Effector memory CD4-positive, alpha-beta T cell (primary cell): ENCODE data around the gene CBX2.
A peak's percentile ranks its signal among the peaks of the same experiment; 100 is the strongest.

Experiments
- DNase-seq, 3 donors: peaks; one replicate each; pipeline ENCODE4 v3.0.0-alpha.2; 2020
- H3K27ac ChIP-seq: 2 replicates; pipeline ENCODE4 v1.7.0; 2013; ENCODE audit warnings: mild to moderate bottlenecking, low read length, moderate library complexity; ENCODE audit not compliant: insufficient read depth, poor library complexity, severe bottlenecking
- H3K27me3 ChIP-seq: replicated peaks from 2 replicates; pipeline ENCODE4 v1.7.0; 2013; ENCODE audit warnings: mild to moderate bottlenecking, low read length; ENCODE audit not compliant: insufficient read depth, control insufficient read depth, poor library complexity, severe bottlenecking
- H3K36me3 ChIP-seq: 2 replicates; pipeline ENCODE4 v1.7.0; 2013; ENCODE audit warnings: mild to moderate bottlenecking, low read length, moderate library complexity; ENCODE audit not compliant: control insufficient read depth, insufficient read depth
- H3K4me1 ChIP-seq: 2 replicates; pipeline ENCODE4 v1.7.0; 2013; ENCODE audit warnings: low read length, mild to moderate bottlenecking; ENCODE audit not compliant: control insufficient read depth, insufficient read depth, poor library complexity, severe bottlenecking
- H3K4me3 ChIP-seq: 2 replicates; pipeline ENCODE4 v1.7.0; 2013; ENCODE audit warnings: low read length, low read depth, mild to moderate bottlenecking; ENCODE audit not compliant: insufficient read depth, poor library complexity, severe bottlenecking
- H3K9me3 ChIP-seq: 2 replicates; pipeline ENCODE4 v1.7.0; 2013; ENCODE audit warnings: mild to moderate bottlenecking, low read length, moderate library complexity; ENCODE audit not compliant: control insufficient read depth

Gene CBX2

GRCh38 chr17:79806863-79807720, 29.1 kb downstream of the CBX2 start:
- Histone ChIP-seq H3K9me3 (no peaks in the 10 kb centered on the region), H3K36me3 (no peaks in the 10 kb centered on the region), H3K27ac (no peak overlapping the region), H3K27me3 (peaks cover 91% of the 10 kb centered on the region), H3K4me3 (no peak overlapping the region), H3K4me1 (peaks cover 39% of the 10 kb centered on the region)
- no peak for DNase-seq

- H3K4me1 ChIP-seq: peaks cover 44% of the 10 kb centered on the region
- no peaks in the 10 kb centered on the region for H3K9me3 ChIP-seq
- H3K36me3 ChIP-seq: no peaks in the 10 kb centered on the region
- H3K27ac ChIP-seq: no peak overlapping the region
- no peak overlapping the region for H3K4me3 ChIP-seq
- peaks cover 85% of the 10 kb centered on the region for H3K27me3 ChIP-seq
- DNase-seq: no peak
Observed at GRCh38 chr17:79808763-79809529, 31.0 kb downstream of the CBX2 start.

- Histone ChIP-seq H3K4me3 (no peak overlapping the region), H3K9me3 (no peaks in the 10 kb centered on the region), H3K27me3 (peaks cover 85% of the 10 kb centered on the region), H3K27ac (no peak overlapping the region), H3K36me3 (no peaks in the 10 kb centered on the region), H3K4me1 (peaks cover 43% of the 10 kb centered on the region)
- DNase-seq: no peak
Observed at GRCh38 chr17:79809530-79810129, 31.7 kb downstream of the CBX2 start.

- Histone ChIP-seq H3K27me3 (peaks cover 85% of the 10 kb centered on the region), H3K36me3 (no peaks in the 10 kb centered on the region), H3K4me3 (no peak overlapping the region), H3K27ac (no peak overlapping the region), H3K4me1 (peaks cover 44% of the 10 kb centered on the region), H3K9me3 (no peaks in the 10 kb centered on the region)
- DNase-seq: peak; percentile 70 to 72 (median 71)
Observed at GRCh38 chr17:79810130-79811010, 32.4 kb downstream of the CBX2 start.

GRCh38 chr17:79811011-79811867, 33.3 kb downstream of the CBX2 start:
- Histone ChIP-seq H3K27me3 (peaks cover 85% of the 10 kb centered on the region), H3K9me3 (no peaks in the 10 kb centered on the region), H3K4me1 (peaks cover 48% of the 10 kb centered on the region), H3K36me3 (no peaks in the 10 kb centered on the region), H3K27ac (no peak overlapping the region), H3K4me3 (peak overlapping the region; percentile 3)
- no peak for DNase-seq

GRCh38 chr17:79811868-79812352, 34.0 kb downstream of the CBX2 start:
- Histone ChIP-seq H3K4me3 (peak overlapping the region; percentile 3), H3K4me1 (peaks cover 48% of the 10 kb centered on the region), H3K9me3 (no peaks in the 10 kb centered on the region), H3K27ac (no peak overlapping the region), H3K27me3 (peaks cover 86% of the 10 kb centered on the region), H3K36me3 (no peaks in the 10 kb centered on the region)
- DNase-seq: no peak

- Histone ChIP-seq H3K4me3 (peak overlapping the region; percentile 9), H3K27ac (no peak overlapping the region), H3K27me3 (peaks cover 86% of the 10 kb centered on the region), H3K4me1 (peaks cover 48% of the 10 kb centered on the region), H3K36me3 (no peaks in the 10 kb centered on the region), H3K9me3 (no peaks in the 10 kb centered on the region)
- no peak for DNase-seq
Observed at GRCh38 chr17:79812353-79813258, 34.7 kb downstream of the CBX2 start.

GRCh38 chr17:79813297-79814126, 35.6 kb downstream of the CBX2 start:
- peaks cover 77% of the 10 kb centered on the region for H3K27me3 ChIP-seq
- peaks cover 48% of the 10 kb centered on the region for H3K4me1 ChIP-seq
- H3K4me3 ChIP-seq: no peak overlapping the region
- no peak for DNase-seq
- no peaks in the 10 kb centered on the region for H3K36me3 ChIP-seq
- no peaks in the 10 kb centered on the region for H3K9me3 ChIP-seq
- H3K27ac ChIP-seq: no peak overlapping the region
